HepG2 (cell line): ENCODE data around the gene SPTB. TPM values are rescaled to one million over a fixed set of nuclear protein-coding genes. Genes with fewer than 3 reads are reported as not detected.

ENCODE experiments used
- ATAC-seq: fragments of 200-7000 bp; cut with Tn5 transposase; 3 replicates; pipeline ENCODE4 v1.9.1; 2020; ENCODE audit warnings: mild to moderate bottlenecking, moderate library complexity
- BruUV-seq: library from RNA; stranded (reverse); fragments of 400-500 nt; replicated peaks from 2 replicates; lab custom pipeline; 2021; lab: Mats Ljungman, UMichigan
- CTCF ChIA-PET: fragments of 300-600 bp; formaldehyde crosslinking; extraction: SDS; loops from one replicate; lab custom pipeline; 2021; ENCODE audit warnings: low total read pairs, inconsistent platforms, low intra/inter-chr PET ratio; lab: Yijun Ruan, JAX
- POLR2A ChIA-PET: fragments of 350-600 bp; sonication (Branson Sonifier 250); formaldehyde crosslinking; loops from one replicate; lab custom pipeline; 2020; ENCODE audit warnings: antibody characterized with exemption, inconsistent platforms; lab: Yijun Ruan, JAX
- DNase-seq: peaks from one replicate; pipeline ENCODE4 v3.0.0-alpha.2; 2015; ENCODE audit warnings: low spot score
- FAIRE-seq: peaks from 3 replicates; lab custom pipeline; 2011; peaks lifted over from hg19 to GRCh38; lab: Jason Lieb, UNC
- H2AFZ ChIP-seq: one replicate; pipeline ENCODE4 v1.6.1; 2011; ENCODE audit warnings: low read length, inconsistent platforms
- H3K27ac ChIP-seq: fragments of 300-600 bp; 3 replicates; pipeline ENCODE4 v1.8.0; 2011; ENCODE audit warnings: mixed run types, mild to moderate bottlenecking, mixed read lengths, low read length, inconsistent platforms; ENCODE audit not compliant: insufficient read depth; ENCODE audit errors: extremely low read length
- H3K27me3 ChIP-seq, 2 experiments: fragments of 200-600 bp in 1 of 2; 2 replicates in 1 of 2; 3 replicates in 1 of 2; pipeline versions ENCODE4 v1.6.0 to v1.8.0; 2011; ENCODE audit warnings: low read length in 2 of 2, mild to moderate bottlenecking in 2 of 2, moderate library complexity in 2 of 2, inconsistent platforms in 1 of 2; ENCODE audit not compliant: insufficient read depth in 2 of 2, control insufficient read depth in 1 of 2
- H3K36me3 ChIP-seq, 2 experiments: fragments of 200-600 bp in 1 of 2; replicated peaks in 1 of 2; 2 replicates in 1 of 2; 3 replicates in 1 of 2; pipeline versions ENCODE4 v1.5.1 to v1.8.0; 2011; ENCODE audit warnings: low read length in 2 of 2, inconsistent platforms in 1 of 2; ENCODE audit not compliant: insufficient read depth in 2 of 2, control insufficient read depth in 1 of 2
- H3K4me1 ChIP-seq: 2 replicates; pipeline ENCODE4 v1.5.1; 2012; ENCODE audit warnings: low read length, inconsistent platforms; ENCODE audit not compliant: insufficient read depth
- H3K4me2 ChIP-seq: 2 replicates; pipeline ENCODE4 v1.6.0; 2011; ENCODE audit warnings: low read depth, low read length, inconsistent platforms
- H3K4me3 ChIP-seq, 3 experiments: fragments of 200-600 bp in 1 of 3; sonication (generic), shearing (Covaris generic) in 1 of 3; replicated peaks in 1 of 3; 2 replicates each; pipeline ENCODE4 v1.5.1; 2011 to 2016; ENCODE audit warnings: low read length in 3 of 3, inconsistent platforms in 2 of 3, low read depth in 2 of 3, mild to moderate bottlenecking in 2 of 3, control low read depth in 1 of 3, mixed read lengths in 1 of 3; ENCODE audit not compliant: insufficient read depth in 1 of 3
- H3K79me2 ChIP-seq: one replicate; pipeline ENCODE4 v1.6.1; 2011; ENCODE audit warnings: low read length, inconsistent platforms; ENCODE audit not compliant: insufficient read depth
- H3K9ac ChIP-seq: 2 replicates; pipeline ENCODE4 v1.6.0; 2011; ENCODE audit warnings: mild to moderate bottlenecking, low read depth, low read length, inconsistent platforms; ENCODE audit not compliant: insufficient read depth
- H3K9me3 ChIP-seq: 2 replicates; pipeline ENCODE4 v1.5.1; 2012; ENCODE audit warnings: mild to moderate bottlenecking, low read length
- H4K20me1 ChIP-seq: 2 replicates; pipeline ENCODE4 v1.6.0; 2011; ENCODE audit warnings: inconsistent platforms, mild to moderate bottlenecking, low read length, moderate library complexity; ENCODE audit not compliant: insufficient read depth
- ERF ChIP-seq: IDR thresholded peaks from 2 replicates; pipeline ENCODE4 v1.6.1; 2018; ENCODE audit warnings: missing biosample characterization, missing genetic modification reagents
- FOXA1 ChIP-seq, 2 experiments: fragments of 450-650 bp in 1 of 2; sonication (generic) in 1 of 2; formaldehyde crosslinking in 1 of 2; IDR thresholded peaks; 2 replicates each; pipeline versions ENCODE4 v1.4.0 to v1.6.1; 2016 to 2020; ENCODE audit warnings: missing genetic modification reagents in 1 of 2
- HNRNPK ChIP-seq: fragments of 200-400 bp; formaldehyde crosslinking; IDR thresholded peaks from 2 replicates; pipeline ENCODE4 v1.6.1; 2018; ENCODE audit warnings: low read length, low read depth, moderate library complexity, mild to moderate bottlenecking; ENCODE audit not compliant: poor library complexity, severe bottlenecking
- HNRNPL ChIP-seq: fragments of 200-400 bp; formaldehyde crosslinking; IDR thresholded peaks from 2 replicates; pipeline ENCODE4 v1.6.1; 2017; ENCODE audit warnings: mild to moderate bottlenecking, low read depth, low read length
- KDM2A ChIP-seq: sonication (generic); formaldehyde crosslinking; IDR thresholded peaks from 2 replicates; pipeline ENCODE4 v1.4.0; 2020; ENCODE audit warnings: low read depth, missing genetic modification reagents, borderline replicate concordance
- KDM5B ChIP-seq: sonication (generic); formaldehyde crosslinking; IDR thresholded peaks from 2 replicates; pipeline ENCODE4 v1.4.0; 2020; ENCODE audit warnings: missing genetic modification reagents, mild to moderate bottlenecking, borderline replicate concordance
- MIER2 ChIP-seq: IDR thresholded peaks from 2 replicates; pipeline ENCODE4 v1.6.1; 2016; ENCODE audit warnings: missing biosample characterization, missing genetic modification reagents
- NFYB ChIP-seq: sonication (generic); formaldehyde crosslinking; IDR thresholded peaks from 2 replicates; pipeline ENCODE4 v1.4.0; 2020; ENCODE audit warnings: missing genetic modification reagents
- SMAD9 ChIP-seq: sonication (generic); formaldehyde crosslinking; IDR thresholded peaks from 2 replicates; pipeline ENCODE4 v1.5.1; 2020; ENCODE audit warnings: mild to moderate bottlenecking, missing genetic modification reagents
- ZBTB21 ChIP-seq: sonication (generic); formaldehyde crosslinking; IDR thresholded peaks from 2 replicates; pipeline ENCODE4 v1.4.0; 2020; ENCODE audit warnings: missing genetic modification reagents
- ZNF121 ChIP-seq: sonication (generic); formaldehyde crosslinking; IDR thresholded peaks from 2 replicates; pipeline ENCODE4 v1.5.0; 2020; ENCODE audit warnings: mild to moderate bottlenecking, missing genetic modification reagents
- ZNF30 ChIP-seq: sonication (generic); formaldehyde crosslinking; IDR thresholded peaks from 2 replicates; pipeline ENCODE4 v1.5.0; 2020; ENCODE audit warnings: mild to moderate bottlenecking, missing genetic modification reagents
- WGBS: methylation state at CpG from one replicate; pipeline ENCODE4 v1.1.6; 2017; ENCODE audit warnings: low lambda C conversion rate; 5-methylcytosine and 5-hydroxymethylcytosine counted together
- in situ Hi-C: cut with HindIII; loops from 2 replicates; pipeline ENCODE4 v1.10.0; 2017; ENCODE audit warnings: low pct_unique_long_range_greater_than_20kb; ENCODE audit not compliant: extremely low pct_ligation_motif_present
- intact Hi-C: fragments of 100-400 bp; cut with micrococcal nuclease; formaldehyde crosslinking; loops from one replicate; pipeline ENCODE4 v1.10.0; 2022; ENCODE audit not compliant: unreplicated experiment
- polyA plus RNA-seq, 8 experiments: library from polyadenylated mRNA; depleted of rRNA in 3 of 8; stranded (reverse) in 7 of 8; unstranded in 1 of 8; fragments of >200 nt; fragmentation: Illumina TruSeq in 4 of 8; extraction: Trizol in 4 of 8; gene quantifications; 2 replicates each; pipeline versions ENCODE4 v1.2.1 to v1.2.3, GENCODE V29; 2011 to 2016; ENCODE audit warnings: low read depth in 4 of 8, missing spikeins in 1 of 8, mixed read lengths in 1 of 8; ENCODE audit not compliant: insufficient read depth in 1 of 8
- total RNA-seq, 5 experiments: library from RNA; depleted of rRNA; stranded (reverse); fragments of >200 nt; fragmentation: Illumina TruSeq; extraction: Trizol; gene quantifications; 2 replicates each; pipeline ENCODE4 v1.2.3, GENCODE V29; 2016; ENCODE audit warnings: low read depth in 1 of 5
- TF ChIP-seq, protein P1 (sequence below): sonication (generic); formaldehyde crosslinking; IDR thresholded peaks from 2 replicates; pipeline ENCODE4 v1.4.0; 2020; ENCODE audit warnings: missing genetic modification reagents
- TF ChIP-seq, protein P2 (sequence below): sonication (generic); formaldehyde crosslinking; IDR thresholded peaks from 2 replicates; pipeline ENCODE4 v1.5.0; 2020; ENCODE audit warnings: missing genetic modification reagents
- TF ChIP-seq, protein P3 (sequence below): sonication (generic); formaldehyde crosslinking; IDR thresholded peaks from 2 replicates; pipeline ENCODE4 v1.4.0; 2020; ENCODE audit warnings: missing genetic modification reagents, borderline replicate concordance

SPTB gene
- total and polyA plus RNA-seq, 2 of the 13 experiments (the other 11 are each of a cell fraction or from before 2014, with no cell fraction given), result 0.01 to 0.02 TPM

DNA sequence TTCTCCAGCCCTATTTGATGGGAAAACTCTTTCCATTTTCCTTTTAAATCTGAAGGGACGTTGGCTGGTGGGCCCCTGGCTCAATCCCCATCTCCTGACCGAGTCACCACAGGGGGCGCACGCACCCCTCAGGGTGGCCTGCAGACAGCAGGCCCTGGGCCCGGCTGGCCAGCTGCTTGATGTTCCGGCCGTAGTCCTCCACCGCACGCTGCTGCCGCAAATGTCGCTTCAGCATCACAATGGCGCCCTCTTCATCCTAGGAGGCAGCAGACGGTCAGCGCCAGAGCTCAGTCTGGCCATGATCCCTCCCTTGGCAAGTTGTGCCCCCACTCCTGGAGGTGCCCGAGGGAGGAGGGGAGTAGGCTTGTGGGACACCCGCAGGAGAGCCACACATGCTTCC, 105.4 kb downstream of the SPTB start:
- CTCF ChIA-PET, result no interaction called here
- TF ChIP-seq, protein P1, sequence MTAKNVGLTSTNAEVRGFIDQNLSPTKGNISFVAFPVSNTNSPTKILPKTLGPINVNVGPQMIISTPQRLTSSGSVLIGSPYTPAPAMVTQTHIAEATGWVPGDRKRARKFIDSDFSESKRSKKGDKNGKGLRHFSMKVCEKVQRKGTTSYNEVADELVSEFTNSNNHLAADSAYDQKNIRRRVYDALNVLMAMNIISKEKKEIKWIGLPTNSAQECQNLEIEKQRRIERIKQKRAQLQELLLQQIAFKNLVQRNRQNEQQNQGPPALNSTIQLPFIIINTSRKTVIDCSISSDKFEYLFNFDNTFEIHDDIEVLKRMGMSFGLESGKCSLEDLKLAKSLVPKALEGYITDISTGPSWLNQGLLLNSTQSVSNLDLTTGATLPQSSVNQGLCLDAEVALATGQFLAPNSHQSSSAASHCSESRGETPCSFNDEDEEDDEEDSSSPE (CRISPR knock-in tag), result no peak
- no peak for FAIRE-seq
- POLR2A ChIA-PET, result no interaction called here
- Histone ChIP-seq H3K9me3 (no peaks in the 10 kb centered on the region), H3K27me3 (peaks cover 0 to 4% of the 10 kb centered on the region in 2 experiments; a peak in 3 of 5 replicates), H3K4me2 (no peak overlapping the region), H3K36me3 (no peaks in the 10 kb centered on the region), H3K4me1 (peaks cover 9% of the 10 kb centered on the region), H3K4me3 (no peak overlapping the region), H2AFZ (no peak overlapping the region), H3K9ac (no peak overlapping the region), H3K27ac (no peak overlapping the region), H3K79me2 (no peaks in the 10 kb centered on the region), H4K20me1 (no peaks in the 10 kb centered on the region)
- in situ Hi-C loops, result no loop called here
- DNase-seq, result no peak
- WGBS, result 71% methylated on average over 6 of the region's 16 CpGs
- BruUV-seq, result no TSS peak
- ATAC-seq, result no peak
- intact Hi-C loops, result loop anchor here (5.0 kb wide), 1 partner anchor 118 kb away; no protein-coding TSS in a partner anchor

DNA sequence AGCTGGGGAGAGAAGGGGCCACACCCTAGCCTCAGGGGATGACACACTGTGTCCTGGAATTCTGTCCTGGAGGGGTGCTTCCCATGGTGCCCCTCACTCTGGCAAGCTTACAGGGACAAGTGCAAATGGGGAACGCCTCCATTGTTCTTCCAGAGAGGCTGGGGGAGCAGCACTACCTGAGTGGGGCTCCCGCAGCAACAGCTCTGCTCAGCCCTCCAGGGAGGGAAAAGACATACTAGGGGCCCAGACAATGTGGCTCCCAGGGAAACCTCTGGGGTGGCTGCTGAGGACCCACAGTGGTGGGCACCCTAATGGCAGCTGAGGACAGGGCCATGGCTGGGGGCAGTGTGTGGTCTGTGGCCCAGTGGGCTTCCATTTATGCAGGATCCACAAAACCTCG, 106.1 kb downstream of the SPTB start:
- no CpG with 5 or more reads among the region's 3 CpGs for WGBS
- no peak for TF ChIP-seq ZBTB21 (CRISPR knock-in tag)
- TF ChIP-seq, protein P2, sequence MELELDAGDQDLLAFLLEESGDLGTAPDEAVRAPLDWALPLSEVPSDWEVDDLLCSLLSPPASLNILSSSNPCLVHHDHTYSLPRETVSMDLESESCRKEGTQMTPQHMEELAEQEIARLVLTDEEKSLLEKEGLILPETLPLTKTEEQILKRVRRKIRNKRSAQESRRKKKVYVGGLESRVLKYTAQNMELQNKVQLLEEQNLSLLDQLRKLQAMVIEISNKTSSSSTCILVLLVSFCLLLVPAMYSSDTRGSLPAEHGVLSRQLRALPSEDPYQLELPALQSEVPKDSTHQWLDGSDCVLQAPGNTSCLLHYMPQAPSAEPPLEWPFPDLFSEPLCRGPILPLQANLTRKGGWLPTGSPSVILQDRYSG, result no peak
- no peak for TF ChIP-seq KDM2A (CRISPR knock-in tag)
- no peak for TF ChIP-seq HNRNPK
- no peak for TF ChIP-seq ZNF121
- no peak for TF ChIP-seq NFYB (CRISPR knock-in tag)
- no peak for TF ChIP-seq ZNF30 (CRISPR knock-in tag)
- no peak for TF ChIP-seq SMAD9 (CRISPR knock-in tag)
- no peak for TF ChIP-seq HNRNPL
- TF ChIP-seq, protein P3, sequence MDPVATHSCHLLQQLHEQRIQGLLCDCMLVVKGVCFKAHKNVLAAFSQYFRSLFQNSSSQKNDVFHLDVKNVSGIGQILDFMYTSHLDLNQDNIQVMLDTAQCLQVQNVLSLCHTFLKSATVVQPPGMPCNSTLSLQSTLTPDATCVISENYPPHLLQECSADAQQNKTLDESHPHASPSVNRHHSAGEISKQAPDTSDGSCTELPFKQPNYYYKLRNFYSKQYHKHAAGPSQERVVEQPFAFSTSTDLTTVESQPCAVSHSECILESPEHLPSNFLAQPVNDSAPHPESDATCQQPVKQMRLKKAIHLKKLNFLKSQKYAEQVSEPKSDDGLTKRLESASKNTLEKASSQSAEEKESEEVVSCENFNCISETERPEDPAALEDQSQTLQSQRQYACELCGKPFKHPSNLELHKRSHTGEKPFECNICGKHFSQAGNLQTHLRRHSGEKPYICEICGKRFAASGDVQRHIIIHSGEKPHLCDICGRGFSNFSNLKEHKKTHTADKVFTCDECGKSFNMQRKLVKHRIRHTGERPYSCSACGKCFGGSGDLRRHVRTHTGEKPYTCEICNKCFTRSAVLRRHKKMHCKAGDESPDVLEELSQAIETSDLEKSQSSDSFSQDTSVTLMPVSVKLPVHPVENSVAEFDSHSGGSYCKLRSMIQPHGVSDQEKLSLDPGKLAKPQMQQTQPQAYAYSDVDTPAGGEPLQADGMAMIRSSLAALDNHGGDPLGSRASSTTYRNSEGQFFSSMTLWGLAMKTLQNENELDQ (CRISPR knock-in tag), result no peak
- TF ChIP-seq FOXA1 (IDR thresholded peaks at IDR 0.05), result no peak
- TF ChIP-seq FOXA1 (CRISPR knock-in tag; IDR thresholded peaks at IDR 0.05), result no peak
- TF ChIP-seq ERF (CRISPR knock-in tag), result no peak
- no peak for TF ChIP-seq KDM5B
- TF ChIP-seq MIER2 (CRISPR knock-in tag), result no peak

More for the DNA sequence above, 106.1 kb downstream of the SPTB start:
- Histone ChIP-seq H4K20me1 (no peaks in the 10 kb centered on the region), H3K36me3 (no peaks in the 10 kb centered on the region), H3K4me2 (no peak overlapping the region), H3K79me2 (no peaks in the 10 kb centered on the region), H3K4me3 (no peak overlapping the region), H2AFZ (no peak overlapping the region), H3K4me1 (peaks cover 7% of the 10 kb centered on the region), H3K27ac (no peak overlapping the region), H3K9ac (no peak overlapping the region), H3K9me3 (no peaks in the 10 kb centered on the region), H3K27me3 (peaks cover 0 to 4% of the 10 kb centered on the region in 2 experiments; a peak in 3 of 5 replicates)
- ATAC-seq (no peak), DNase-seq (no peak), FAIRE-seq (no peak)
- no TSS peak for BruUV-seq
- intact Hi-C loops, result loop anchor here (5.0 kb wide), 1 partner anchor 119 kb away; no protein-coding TSS in a partner anchor
- ChIA-PET CTCF (no interaction called here), POLR2A (no interaction called here)
- in situ Hi-C loops, result no loop called here
